A549 (cell line): ENCODE measurements around the gene EPHB4.

Experiments used
- BHLHE40 ChIP-seq: IDR thresholded peaks from 2 replicates; pipeline ENCODE4 v1.6.1; 2012; ENCODE audit warnings: low read depth, low read length, inconsistent platforms
- MAZ ChIP-seq: fragments of 150-350 bp; IDR thresholded peaks from 2 replicates; pipeline ENCODE4 v1.6.1; 2014; ENCODE audit warnings: antibody characterized with exemption, low read depth, low read length, borderline replicate concordance
- MYC ChIP-seq: IDR thresholded peaks from 2 replicates; pipeline ENCODE4 v1.6.1; 2012; ENCODE audit warnings: mild to moderate bottlenecking, inconsistent platforms, low read length, improper control_type of control experiment, borderline replicate concordance
- POLR2A ChIP-seq: IDR thresholded peaks from 2 replicates; pipeline ENCODE4 v1.6.1; 2012; ENCODE audit warnings: mild to moderate bottlenecking, low read length
- RAD21 ChIP-seq, 2 experiments: fragments of >200 bp in 1 of 2; sonication (Bioruptor Twin) in 1 of 2; formaldehyde crosslinking in 1 of 2; IDR thresholded peaks in 1 of 2; conservative IDR thresholded peaks in 1 of 2; 2 replicates in 1 of 2; 3 replicates in 1 of 2; pipeline ENCODE4 v1.6.1; 2012 to 2018; ENCODE audit warnings: inconsistent platforms in 1 of 2
- RFX5 ChIP-seq: fragments of 450-650 bp; IDR thresholded peaks from 2 replicates; pipeline ENCODE4 v1.7.1; 2014; ENCODE audit warnings: antibody characterized with exemption, mild to moderate bottlenecking, moderate library complexity
- TF ChIP-seq, protein P1 (sequence below): fragments of >200 bp; sonication (Bioruptor Twin); formaldehyde crosslinking; IDR thresholded peaks from 3 replicates; pipeline ENCODE4 v1.5.1; 2016

DNA sequence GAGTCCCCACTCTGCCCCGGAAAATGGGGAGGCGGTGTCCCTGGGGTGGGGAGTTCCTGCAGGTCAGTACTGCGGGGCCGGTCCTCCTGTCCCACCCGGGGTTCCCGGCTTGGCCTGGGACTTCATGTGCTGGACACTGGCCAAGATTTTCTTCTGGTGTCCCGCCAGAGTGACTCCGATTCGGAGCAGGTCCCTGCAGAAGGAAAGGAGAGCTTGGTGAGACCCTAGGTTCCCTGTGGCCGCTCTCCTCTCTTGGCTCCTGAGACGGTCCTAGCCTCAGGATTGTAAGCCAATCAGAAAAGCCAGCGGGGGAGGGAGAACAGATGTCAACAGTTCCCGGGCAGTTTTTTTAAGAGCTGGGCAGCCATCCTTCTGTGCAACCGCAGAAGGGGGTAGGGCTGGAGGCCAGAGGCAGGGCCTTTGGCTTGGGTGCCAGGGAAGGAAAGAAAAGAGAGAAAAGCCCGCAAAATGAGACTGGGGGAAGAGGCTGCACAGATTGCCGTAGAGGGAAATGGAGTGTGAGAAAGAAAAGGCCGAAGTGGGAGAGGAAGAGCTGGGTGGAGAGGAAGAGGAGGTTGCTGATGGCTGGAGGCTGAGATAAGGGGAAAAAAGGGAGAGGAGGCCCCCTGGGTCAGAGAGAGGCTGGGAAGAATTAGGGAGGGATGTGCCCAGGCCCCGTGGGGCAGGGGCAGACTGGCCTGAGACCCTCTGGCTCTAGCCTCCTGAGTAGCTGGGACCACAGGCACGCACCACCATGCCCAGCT is 23.7 kb downstream of the EPHB4 start:
- TF ChIP-seq, protein P1, sequence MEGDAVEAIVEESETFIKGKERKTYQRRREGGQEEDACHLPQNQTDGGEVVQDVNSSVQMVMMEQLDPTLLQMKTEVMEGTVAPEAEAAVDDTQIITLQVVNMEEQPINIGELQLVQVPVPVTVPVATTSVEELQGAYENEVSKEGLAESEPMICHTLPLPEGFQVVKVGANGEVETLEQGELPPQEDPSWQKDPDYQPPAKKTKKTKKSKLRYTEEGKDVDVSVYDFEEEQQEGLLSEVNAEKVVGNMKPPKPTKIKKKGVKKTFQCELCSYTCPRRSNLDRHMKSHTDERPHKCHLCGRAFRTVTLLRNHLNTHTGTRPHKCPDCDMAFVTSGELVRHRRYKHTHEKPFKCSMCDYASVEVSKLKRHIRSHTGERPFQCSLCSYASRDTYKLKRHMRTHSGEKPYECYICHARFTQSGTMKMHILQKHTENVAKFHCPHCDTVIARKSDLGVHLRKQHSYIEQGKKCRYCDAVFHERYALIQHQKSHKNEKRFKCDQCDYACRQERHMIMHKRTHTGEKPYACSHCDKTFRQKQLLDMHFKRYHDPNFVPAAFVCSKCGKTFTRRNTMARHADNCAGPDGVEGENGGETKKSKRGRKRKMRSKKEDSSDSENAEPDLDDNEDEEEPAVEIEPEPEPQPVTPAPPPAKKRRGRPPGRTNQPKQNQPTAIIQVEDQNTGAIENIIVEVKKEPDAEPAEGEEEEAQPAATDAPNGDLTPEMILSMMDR, result no peak
- no peak for TF ChIP-seq MAZ
- no peak for TF ChIP-seq POLR2A
- TF ChIP-seq RAD21 (conservative IDR thresholded peaks at IDR 0.05 in 1 of 2, IDR thresholded peaks at IDR 0.05 in 1 of 2), result no peak
- no peak for TF ChIP-seq MYC
- peak; percentile 98 for TF ChIP-seq RFX5
- TF ChIP-seq BHLHE40, result no peak
